GM18519 (cell line): Measurements from ENCODE around the gene OPA1.

Experiments
- ATAC-seq: cut with Tn5 transposase; IDR thresholded peaks from one replicate; pipeline ENCODE4 v1.9.1; 2021; ENCODE audit warnings: mild to moderate bottlenecking, moderate library complexity; ENCODE audit not compliant: unreplicated experiment, low FRiP score

The OPA1 gene

GRCh38 chr3:193732827-193733226, 139.8 kb downstream of the OPA1 start:
- ATAC-seq, result no peak

DNA sequence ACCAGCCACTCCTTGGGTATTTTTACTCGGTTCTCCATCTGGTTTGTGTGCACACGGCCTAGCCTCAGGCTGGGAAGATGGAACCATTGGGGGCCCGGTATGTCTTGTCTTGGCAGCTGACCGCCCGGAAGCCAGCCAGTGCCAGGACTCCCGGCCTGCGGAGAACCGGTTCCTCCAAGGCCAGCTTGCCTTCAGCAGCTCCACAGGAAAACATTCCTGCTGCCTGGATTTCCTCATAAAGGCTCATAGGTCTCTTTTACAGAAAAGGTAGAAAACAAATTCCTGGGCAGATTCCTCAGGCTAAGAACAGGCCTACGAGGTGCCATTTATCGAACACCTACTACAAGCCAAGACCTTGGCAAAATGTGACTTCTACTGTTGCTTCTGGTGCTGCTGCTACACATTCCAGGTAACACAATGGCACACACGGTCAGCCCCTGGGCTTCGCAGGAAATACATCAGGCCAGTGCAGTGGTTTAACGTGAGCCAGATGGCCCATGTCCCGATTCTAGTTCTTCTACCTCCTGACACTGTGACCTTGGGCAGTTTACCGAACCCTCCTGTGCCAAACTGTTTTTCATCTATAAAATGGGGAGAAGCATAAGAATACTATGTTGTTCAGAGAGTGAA, 141.8 kb downstream of the OPA1 start:
- no peak for ATAC-seq

DNA sequence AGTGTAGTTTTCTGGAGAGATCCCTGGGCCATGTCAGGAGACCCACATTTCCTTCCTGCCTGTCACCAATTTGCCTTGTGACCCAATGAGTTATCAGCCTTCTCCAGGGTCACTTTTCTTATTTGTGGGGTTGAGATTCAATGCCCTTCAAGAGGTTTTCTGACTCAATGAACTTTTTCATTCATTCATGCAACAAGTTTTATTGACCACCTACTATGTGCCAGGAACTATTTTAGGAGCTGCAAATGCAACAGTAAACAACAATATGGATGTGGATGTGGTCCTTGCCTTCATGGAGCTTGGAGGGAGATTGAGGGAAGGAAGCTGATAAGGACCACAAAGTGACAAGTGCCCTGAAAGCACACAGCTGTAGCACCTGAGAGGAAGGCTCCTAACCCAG, 142.8 kb downstream of the OPA1 start:
- no peak for ATAC-seq

DNA sequence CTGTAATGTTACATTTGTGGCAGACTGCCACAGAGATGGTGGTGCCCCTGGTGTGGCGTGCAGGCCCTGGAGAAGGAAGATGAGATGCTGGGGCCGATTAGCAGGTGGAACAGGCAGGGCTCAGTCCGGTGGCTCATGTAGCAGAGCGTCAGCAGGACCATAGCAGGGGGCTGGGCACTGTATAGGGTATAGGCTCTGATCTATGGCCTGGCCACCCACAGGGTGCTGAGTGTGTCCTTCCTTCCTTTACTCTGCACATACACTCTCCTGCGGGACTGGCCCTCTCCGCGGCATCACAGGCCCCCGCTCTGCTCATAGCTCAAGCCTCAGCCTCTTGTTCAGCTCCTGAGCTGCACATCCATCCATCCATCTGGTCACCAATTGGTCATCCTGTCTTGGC, 143.6 kb downstream of the OPA1 start:
- no peak for ATAC-seq

DNA sequence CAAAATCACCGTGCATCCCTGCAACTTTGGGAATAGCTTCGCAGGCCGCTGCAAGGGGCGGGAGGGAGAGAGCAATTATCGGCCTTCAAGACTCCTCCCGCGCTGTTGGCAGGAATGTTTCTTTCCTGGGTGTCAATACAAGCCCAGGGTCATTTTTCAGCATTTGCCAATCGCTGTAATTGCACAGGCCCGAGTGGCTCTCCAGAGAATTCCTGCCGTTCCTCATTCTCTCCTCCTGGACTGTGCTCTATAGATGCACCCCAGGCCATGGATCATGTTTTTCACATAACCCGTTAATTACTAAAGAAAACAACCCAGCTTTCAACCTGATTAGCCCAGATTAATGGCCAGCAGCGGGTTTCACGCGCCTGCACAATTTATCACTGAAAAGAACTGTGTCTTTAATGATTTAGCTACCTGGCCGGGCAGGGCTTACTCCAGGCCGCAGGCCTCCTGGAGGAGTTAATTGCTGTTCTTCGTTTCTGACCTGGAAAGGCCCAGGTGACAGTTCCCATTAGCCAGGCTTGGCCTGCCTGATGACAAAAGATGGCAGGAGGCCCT, 144.3 kb downstream of the OPA1 start:
- no peak for ATAC-seq

- ATAC-seq, result no peak
These were observed 149.6 kb downstream of the OPA1 start for GRCh38 chr3:193742628-193743027.

DNA sequence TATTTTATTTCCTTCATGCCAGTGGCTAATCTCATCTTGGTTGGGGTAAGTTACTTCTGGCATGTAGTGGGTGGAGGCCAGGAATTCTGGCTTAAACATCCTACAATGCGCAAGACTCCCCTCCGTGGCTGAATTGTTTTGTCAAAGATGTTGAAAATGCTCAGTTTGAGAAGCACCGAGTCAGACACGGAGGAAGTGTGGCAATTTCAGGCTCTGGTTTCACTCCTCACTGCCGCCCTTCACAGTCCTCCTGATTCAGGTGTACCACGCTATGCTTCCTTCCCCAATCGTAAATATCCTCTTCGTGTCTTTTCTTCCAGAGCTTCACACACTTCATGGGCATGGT, 150.7 kb downstream of the OPA1 start:
- ATAC-seq, result no peak

DNA sequence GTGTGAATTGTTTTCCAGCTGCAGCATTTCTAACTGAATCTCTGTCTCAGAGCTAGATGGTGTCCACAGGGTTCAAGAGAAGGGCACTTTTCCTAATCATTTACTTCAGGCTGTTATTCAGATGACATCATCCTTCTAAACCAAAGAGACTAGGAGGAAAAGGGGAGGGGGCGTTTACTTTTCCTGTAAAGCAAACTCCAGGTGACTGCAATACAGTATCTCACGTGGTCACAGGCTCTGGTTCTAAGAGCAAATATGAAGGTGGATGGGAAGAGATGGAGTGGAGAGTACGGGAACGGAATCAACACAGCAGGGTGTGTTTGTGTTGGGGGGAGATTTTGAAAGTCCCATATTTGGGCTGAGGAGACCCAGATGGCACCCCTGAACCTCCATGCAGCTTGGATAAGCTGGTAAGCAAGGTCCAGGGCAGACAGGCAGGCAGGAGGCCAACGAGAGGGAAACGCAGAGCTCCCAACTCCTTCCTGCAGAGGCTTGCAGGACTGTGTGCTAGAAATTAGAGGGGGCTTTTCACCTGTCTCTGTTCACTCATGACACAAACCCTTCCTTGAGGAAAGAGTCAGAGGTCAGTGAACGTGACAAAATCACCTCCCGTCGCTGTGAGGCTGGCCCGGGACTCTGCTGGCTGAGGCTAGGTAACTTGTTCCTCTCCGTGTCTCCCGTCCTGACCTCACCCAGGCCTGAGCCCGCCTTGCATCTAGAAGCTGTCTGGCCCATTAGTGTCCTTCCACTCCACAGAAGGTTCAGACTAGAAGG, 151.2 kb downstream of the OPA1 start:
- ATAC-seq, result no peak

GRCh38 chr3:193744822-193745684, 152.0 kb downstream of the OPA1 start:
- no peak for ATAC-seq

- ATAC-seq, result no peak
These were observed 153.8 kb downstream of the OPA1 start for GRCh38 chr3:193746832-193747231.
